ENCODE measurements around the gene TCL1A. TPM values are rescaled to one million over a fixed set of nuclear protein-coding genes. Genes with fewer than 3 reads are reported as not detected.

Gene TCL1A
- total RNA-seq, 1 donor from 2014 or later = not detected

- no peaks in the 10 kb centered on the region for H3K4me1 ChIP-seq
- H3K4me3 ChIP-seq = no peak overlapping the region
- H3K27me3 ChIP-seq = no peaks in the 10 kb centered on the region
- TF ChIP-seq, protein P1, sequence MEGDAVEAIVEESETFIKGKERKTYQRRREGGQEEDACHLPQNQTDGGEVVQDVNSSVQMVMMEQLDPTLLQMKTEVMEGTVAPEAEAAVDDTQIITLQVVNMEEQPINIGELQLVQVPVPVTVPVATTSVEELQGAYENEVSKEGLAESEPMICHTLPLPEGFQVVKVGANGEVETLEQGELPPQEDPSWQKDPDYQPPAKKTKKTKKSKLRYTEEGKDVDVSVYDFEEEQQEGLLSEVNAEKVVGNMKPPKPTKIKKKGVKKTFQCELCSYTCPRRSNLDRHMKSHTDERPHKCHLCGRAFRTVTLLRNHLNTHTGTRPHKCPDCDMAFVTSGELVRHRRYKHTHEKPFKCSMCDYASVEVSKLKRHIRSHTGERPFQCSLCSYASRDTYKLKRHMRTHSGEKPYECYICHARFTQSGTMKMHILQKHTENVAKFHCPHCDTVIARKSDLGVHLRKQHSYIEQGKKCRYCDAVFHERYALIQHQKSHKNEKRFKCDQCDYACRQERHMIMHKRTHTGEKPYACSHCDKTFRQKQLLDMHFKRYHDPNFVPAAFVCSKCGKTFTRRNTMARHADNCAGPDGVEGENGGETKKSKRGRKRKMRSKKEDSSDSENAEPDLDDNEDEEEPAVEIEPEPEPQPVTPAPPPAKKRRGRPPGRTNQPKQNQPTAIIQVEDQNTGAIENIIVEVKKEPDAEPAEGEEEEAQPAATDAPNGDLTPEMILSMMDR (IDR thresholded peaks at IDR 0.05) = no peak
- TF ChIP-seq POLR2A (IDR thresholded peaks at IDR 0.05) (no peak), POLR2AphosphoS5 (IDR thresholded peaks at IDR 0.05; ENCODE audit: insufficient read depth in 1 of 2, low read depth in 1 of 2) (no peak)
- H3K36me3 ChIP-seq = no peaks in the 10 kb centered on the region
- no peaks in the 10 kb centered on the region for H3K9me3 ChIP-seq
- DNase-seq (ENCODE audit: extremely low spot score in 2 of 2) = no peak
- no peak overlapping the region for H3K27ac ChIP-seq
- intact Hi-C loops (cut with DNase I) = no loop called here
Measured at GRCh38 chr14:95700221-95700976, 13.5 kb downstream of the TCL1A start.

GRCh38 chr14:95699412-95699811 is 14.5 kb downstream of the TCL1A start:
- intact Hi-C loops (cut with DNase I) = no loop called here
- Histone ChIP-seq H3K27ac (peak overlapping the region; percentile 13), H3K4me3 (no peak overlapping the region), H3K27me3 (no peaks in the 10 kb centered on the region), H3K36me3 (no peaks in the 10 kb centered on the region), H3K4me1 (no peaks in the 10 kb centered on the region), H3K9me3 (no peaks in the 10 kb centered on the region)
- no peak for DNase-seq (ENCODE audit: extremely low spot score in 2 of 2)
- no peak for TF ChIP-seq POLR2AphosphoS5 (IDR thresholded peaks at IDR 0.05; ENCODE audit: insufficient read depth in 1 of 2, low read depth in 1 of 2)
- TF ChIP-seq POLR2A (IDR thresholded peaks at IDR 0.05) = no peak
- TF ChIP-seq, protein P1 (IDR thresholded peaks at IDR 0.05) = no peak

- intact Hi-C loops (cut with DNase I) = no loop called here
Measured at GRCh38 chr14:95698287-95698686, 15.6 kb downstream of the TCL1A start.

DNA sequence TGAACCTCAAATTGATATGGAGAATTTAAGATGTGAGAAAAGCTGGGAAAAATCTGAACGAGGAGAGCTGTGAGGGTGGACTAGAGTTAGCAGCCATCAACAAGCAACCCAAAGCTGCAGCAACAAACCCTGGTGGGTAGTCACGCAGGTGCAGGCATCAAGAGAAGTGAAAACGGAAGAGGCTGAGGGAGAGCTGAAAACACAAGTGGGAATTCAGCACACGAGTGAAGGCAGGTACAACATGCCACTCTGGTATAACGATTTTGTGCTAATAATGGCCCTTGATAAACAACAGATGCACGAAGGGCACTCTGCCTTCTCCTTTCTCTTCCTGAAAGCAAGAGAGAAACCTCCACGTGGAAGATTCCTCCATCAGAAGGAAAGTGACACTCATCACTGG is 16.2 kb downstream of the TCL1A start:
- H3K4me1 ChIP-seq = no peaks in the 10 kb centered on the region
- no peaks in the 10 kb centered on the region for H3K27me3 ChIP-seq
- H3K9me3 ChIP-seq = no peaks in the 10 kb centered on the region
- intact Hi-C loops (cut with DNase I) = no loop called here
- TF ChIP-seq, protein P1 (IDR thresholded peaks at IDR 0.05) = no peak
- TF ChIP-seq POLR2AphosphoS5 (IDR thresholded peaks at IDR 0.05; ENCODE audit: insufficient read depth in 1 of 2, low read depth in 1 of 2) (no peak), POLR2A (IDR thresholded peaks at IDR 0.05) (no peak)
- no peak for DNase-seq (ENCODE audit: extremely low spot score in 2 of 2)
- no peak overlapping the region for H3K4me3 ChIP-seq
- H3K36me3 ChIP-seq = no peaks in the 10 kb centered on the region
- no peak overlapping the region for H3K27ac ChIP-seq

More at GRCh38 chr14:95698287-95698686, 15.6 kb downstream of the TCL1A start:
- Histone ChIP-seq H3K27ac (no peak overlapping the region), H3K4me1 (no peaks in the 10 kb centered on the region), H3K36me3 (no peaks in the 10 kb centered on the region), H3K4me3 (no peak overlapping the region), H3K27me3 (no peaks in the 10 kb centered on the region), H3K9me3 (no peaks in the 10 kb centered on the region)
- TF ChIP-seq POLR2AphosphoS5 (IDR thresholded peaks at IDR 0.05; ENCODE audit: insufficient read depth in 1 of 2, low read depth in 1 of 2) = no peak
- TF ChIP-seq, protein P1 (IDR thresholded peaks at IDR 0.05) = no peak
- TF ChIP-seq POLR2A (IDR thresholded peaks at IDR 0.05) = no peak
- no peak for DNase-seq (ENCODE audit: extremely low spot score in 2 of 2)

- Histone ChIP-seq H3K27me3 (no peaks in the 10 kb centered on the region), H3K9me3 (no peaks in the 10 kb centered on the region), H3K27ac (no peak overlapping the region), H3K4me3 (no peak overlapping the region), H3K36me3 (no peaks in the 10 kb centered on the region), H3K4me1 (no peaks in the 10 kb centered on the region)
- TF ChIP-seq POLR2A (IDR thresholded peaks at IDR 0.05) (no peak), POLR2AphosphoS5 (IDR thresholded peaks at IDR 0.05; ENCODE audit: insufficient read depth in 1 of 2, low read depth in 1 of 2) (no peak)
- TF ChIP-seq, protein P1 (IDR thresholded peaks at IDR 0.05) = no peak
- intact Hi-C loops (cut with DNase I) = no loop called here
- peak in 1 of 2 donors; percentile 13 for DNase-seq (ENCODE audit: extremely low spot score in 2 of 2)
Measured at GRCh38 chr14:95696741-95697140, 17.2 kb downstream of the TCL1A start.

All from vagina (tissue), 2 donors.